NT2/D1 (cell line): ENCODE measurements around the gene PAX4.
"Not testable (repeated sequence)": the region's sequence is repeated elsewhere in the genome, so short reads cannot be mapped to it uniquely, and the experiment has no call there.

Source experiments
- DNase-seq: peaks from one replicate; pipeline ENCODE4 v3.0.0-alpha.2; 2011; ENCODE audit warnings: low read depth, low spot score
- H3K27me3 ChIP-seq: 2 replicates; pipeline ENCODE4 v1.6.0; 2011; ENCODE audit warnings: mild to moderate bottlenecking; ENCODE audit not compliant: insufficient read length, insufficient read depth
- H3K36me3 ChIP-seq: 2 replicates; pipeline ENCODE4 v1.6.1; 2011; ENCODE audit warnings: mild to moderate bottlenecking, low read length, mixed read lengths; ENCODE audit not compliant: insufficient read depth, insufficient read length
- H3K4me1 ChIP-seq: 2 replicates; pipeline ENCODE4 v1.5.1; 2011; ENCODE audit not compliant: insufficient read depth, insufficient read length
- H3K4me3 ChIP-seq: 2 replicates; pipeline ENCODE4 v1.5.1; 2011; ENCODE audit warnings: low read depth; ENCODE audit not compliant: insufficient read length
- H3K9ac ChIP-seq: 2 replicates; pipeline ENCODE4 v1.6.0; 2011; ENCODE audit warnings: low read depth; ENCODE audit not compliant: insufficient read length
- H3K9me3 ChIP-seq: 2 replicates; pipeline ENCODE4 v1.5.1; 2011; ENCODE audit warnings: mild to moderate bottlenecking, low read length; ENCODE audit not compliant: insufficient read depth
- SUZ12 ChIP-seq: IDR thresholded peaks from 2 replicates; pipeline ENCODE4 v1.6.1; 2011; ENCODE audit not compliant: insufficient read length, insufficient read depth; ENCODE audit errors: extremely low read depth
- YY1 ChIP-seq: IDR thresholded peaks from 2 replicates; pipeline ENCODE4 v1.6.1; 2011; ENCODE audit not compliant: insufficient read length, insufficient read depth
- ZNF274 ChIP-seq: IDR thresholded peaks from 2 replicates; pipeline ENCODE4 v1.6.1; 2011; ENCODE audit warnings: mild to moderate bottlenecking, low read depth, low read length

Gene PAX4

DNA sequence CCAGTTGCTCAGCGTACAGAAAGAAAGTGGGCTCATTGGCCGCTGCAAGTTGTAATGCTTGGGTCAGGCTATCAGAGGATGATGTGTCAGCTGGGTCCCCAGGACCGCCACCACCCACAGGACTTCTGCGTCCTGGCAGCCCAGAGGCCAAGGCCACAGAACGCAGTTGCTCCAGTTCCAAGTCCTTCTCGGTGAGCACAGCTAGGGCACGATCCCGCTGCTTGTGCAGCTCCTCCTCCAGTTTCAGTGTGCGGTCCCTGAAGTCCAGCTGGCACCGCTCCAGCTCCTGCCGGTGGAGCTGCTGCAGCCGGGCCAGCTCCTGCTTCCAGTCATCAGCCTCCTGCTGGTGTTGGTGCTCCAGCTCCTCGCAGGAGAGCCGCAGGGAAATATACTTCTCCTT lies 35.6 kb downstream of the PAX4 start:
- peaks cover 45% of the 10 kb centered on the region for H3K36me3 ChIP-seq
- H3K27me3 ChIP-seq = peaks cover 18% of the 10 kb centered on the region
- peaks cover 6% of the 10 kb centered on the region; the same call in 1 of the 2 replicates for H3K9me3 ChIP-seq
- no peak overlapping the region for H3K9ac ChIP-seq
- TF ChIP-seq SUZ12 (no peak), ZNF274 (no peak), YY1 (no peak)
- no peak for DNase-seq
- H3K4me3 ChIP-seq = no peak overlapping the region
- peaks cover 5% of the 10 kb centered on the region for H3K4me1 ChIP-seq

DNA sequence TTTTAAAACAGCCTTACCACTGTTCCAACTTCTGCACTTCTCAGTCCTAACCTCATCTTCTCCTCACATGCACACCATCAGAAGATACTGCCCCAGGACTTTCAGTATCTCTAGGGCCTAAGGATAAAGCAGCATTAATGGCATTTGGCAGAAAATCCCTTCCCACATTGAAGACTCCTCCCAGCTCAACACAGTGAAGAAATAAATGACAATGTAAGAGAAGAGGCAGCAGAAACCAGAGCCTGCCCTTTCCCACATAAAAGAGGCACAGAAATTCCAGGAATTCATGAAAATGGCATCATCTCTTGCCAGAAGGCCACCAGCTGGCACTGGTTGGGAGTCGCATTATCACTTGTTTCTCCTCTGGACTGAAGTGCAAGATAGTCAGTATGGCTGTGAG lies 36.2 kb downstream of the PAX4 start:
- Histone ChIP-seq H3K4me3 (no peak overlapping the region), H3K9ac (no peak overlapping the region), H3K9me3 (peaks cover 6% of the 10 kb centered on the region; the same call in 1 of the 2 replicates), H3K4me1 (peaks cover 5% of the 10 kb centered on the region), H3K27me3 (peaks cover 11% of the 10 kb centered on the region), H3K36me3 (peaks cover 45% of the 10 kb centered on the region)
- no peak for DNase-seq
- no peak for TF ChIP-seq ZNF274
- TF ChIP-seq YY1 = no peak
- TF ChIP-seq SUZ12 = no peak

DNA sequence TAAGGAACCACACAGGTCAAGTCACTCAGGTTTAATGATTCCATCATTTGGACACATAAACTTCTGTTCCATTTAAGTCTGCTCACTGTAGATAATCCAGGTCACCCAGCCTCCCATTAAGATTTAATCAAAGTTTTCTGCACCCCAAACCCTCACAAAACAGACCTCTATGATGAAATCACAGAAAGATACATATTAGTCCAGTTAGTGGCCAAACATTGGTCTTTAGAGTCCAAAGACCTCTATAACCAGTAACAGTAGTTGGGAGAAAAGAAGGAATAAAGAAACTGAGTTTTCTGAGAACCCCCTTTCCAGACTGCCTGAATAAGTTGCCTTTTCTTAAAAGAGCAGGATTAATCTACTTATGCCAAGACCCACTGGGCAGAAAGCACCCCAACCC lies 37.3 kb downstream of the PAX4 start:
- Histone ChIP-seq H3K27me3 (peaks cover under 1% of the 10 kb centered on the region), H3K9ac (no peak overlapping the region), H3K9me3 (no peaks in the 10 kb centered on the region), H3K4me3 (no peak overlapping the region), H3K36me3 (peaks cover 45% of the 10 kb centered on the region), H3K4me1 (peaks cover 5% of the 10 kb centered on the region)
- TF ChIP-seq YY1 (no peak), ZNF274 (no peak), SUZ12 (no peak)
- no peak for DNase-seq

DNA sequence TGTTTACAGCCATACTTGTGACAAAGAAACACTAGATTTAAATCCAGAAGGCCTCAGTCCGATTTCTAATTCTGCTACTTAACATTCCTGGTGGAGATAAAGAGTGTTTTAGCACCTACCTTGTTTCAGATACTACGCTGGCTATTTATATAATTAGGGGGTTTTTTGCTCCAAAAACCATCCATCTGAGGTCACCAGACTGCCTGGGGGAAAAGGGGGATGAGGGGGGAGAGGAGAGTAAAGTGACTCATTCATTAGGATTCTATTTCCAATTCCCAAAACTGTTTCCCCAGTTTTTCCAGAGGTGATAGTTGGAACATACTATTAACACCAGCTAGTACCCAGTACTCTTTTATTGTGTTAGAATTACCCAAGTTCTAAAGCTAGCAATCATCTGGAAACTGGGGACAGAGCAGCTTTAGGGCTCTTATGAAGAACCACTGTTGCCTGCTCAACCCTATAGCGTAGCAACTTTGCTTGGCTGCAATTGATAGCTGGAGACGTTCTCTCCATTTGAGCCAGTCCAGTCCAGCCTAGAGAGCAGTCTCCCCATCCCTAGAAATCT lies 39.1 kb downstream of the PAX4 start:
- DNase-seq = no peak
- no peaks in the 10 kb centered on the region for H3K27me3 ChIP-seq
- no peak overlapping the region for H3K9ac ChIP-seq
- no peak overlapping the region for H3K4me3 ChIP-seq
- TF ChIP-seq SUZ12 (no peak), YY1 (no peak), ZNF274 (no peak)
- peaks cover 41% of the 10 kb centered on the region for H3K36me3 ChIP-seq
- H3K4me1 ChIP-seq = peaks cover 3% of the 10 kb centered on the region
- no peaks in the 10 kb centered on the region for H3K9me3 ChIP-seq

DNA sequence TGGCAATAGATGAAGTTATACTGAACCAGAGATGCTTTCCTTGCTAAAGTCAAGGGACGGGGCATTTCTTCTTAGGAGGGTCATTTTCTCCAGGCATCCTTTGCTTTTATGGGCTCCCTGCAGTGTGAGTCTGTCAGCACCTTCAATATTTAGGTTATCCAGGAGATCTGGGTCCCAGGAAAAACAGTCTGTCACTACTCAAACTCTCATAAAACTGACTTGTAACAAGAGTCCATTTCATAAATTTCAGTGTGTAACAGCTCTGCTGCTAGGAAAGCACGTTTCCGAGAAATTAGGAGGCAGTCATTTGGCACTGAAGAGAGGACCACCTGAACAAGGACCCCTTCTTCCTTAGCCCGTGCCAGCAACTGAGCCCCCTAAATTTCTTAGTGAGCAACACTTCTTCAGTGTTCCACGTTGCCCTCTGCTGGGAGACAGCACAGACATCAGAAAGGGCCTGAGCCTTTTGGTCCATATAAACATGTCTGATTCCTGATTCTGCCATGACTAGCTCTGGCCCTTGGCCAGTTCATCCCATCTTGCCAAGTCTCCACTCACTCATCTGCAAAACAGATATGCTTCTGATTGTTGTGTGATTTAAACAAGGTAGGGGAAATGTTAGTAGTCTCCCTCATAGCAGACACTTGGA lies 39.8 kb downstream of the PAX4 start:
- Histone ChIP-seq H3K9me3 (no peaks in the 10 kb centered on the region), H3K4me3 (no peak overlapping the region), H3K36me3 (peaks cover 34% of the 10 kb centered on the region), H3K27me3 (no peaks in the 10 kb centered on the region), H3K9ac (no peak overlapping the region), H3K4me1 (peaks cover 3% of the 10 kb centered on the region)
- DNase-seq = no peak
- no peak for TF ChIP-seq ZNF274
- TF ChIP-seq YY1 = no peak
- TF ChIP-seq SUZ12 = no peak

DNA sequence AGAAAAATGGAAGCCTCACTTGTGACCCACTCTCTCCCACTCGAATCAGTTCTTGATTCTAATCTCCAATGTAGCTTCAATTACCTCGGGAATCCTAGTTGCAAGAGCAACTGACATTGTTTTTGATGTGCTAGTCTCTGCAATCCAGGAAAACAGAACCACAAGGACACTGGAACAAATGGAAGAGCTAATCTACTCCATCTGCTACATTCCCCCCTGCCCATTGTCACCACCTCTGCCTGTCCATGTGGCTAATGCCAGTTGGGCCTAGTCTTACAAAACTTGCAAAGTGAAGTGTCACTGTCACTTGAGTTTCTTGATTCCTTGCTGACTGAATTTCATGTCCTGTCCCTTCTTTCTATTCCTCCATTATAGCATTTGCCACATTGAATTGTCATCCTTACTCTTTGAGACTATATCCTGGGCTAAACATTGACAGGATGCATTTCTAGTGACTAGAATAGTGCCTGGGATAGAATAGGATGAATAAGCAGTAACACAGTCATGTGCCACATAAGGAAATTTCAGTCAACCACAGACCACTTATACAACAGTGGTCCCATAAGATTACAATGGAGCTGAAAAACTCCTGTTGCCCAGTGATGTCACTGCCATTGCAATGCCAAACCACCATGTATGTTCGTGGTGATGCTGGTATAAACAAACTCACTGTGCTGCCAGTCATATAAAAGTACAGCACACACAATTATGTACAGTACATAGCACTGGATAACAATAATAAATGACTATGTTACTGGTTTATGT lies 46.0 kb downstream of the PAX4 start:
- Histone ChIP-seq H3K4me3 (no peak overlapping the region), H3K4me1 (no peaks in the 10 kb centered on the region), H3K9me3 (no peaks in the 10 kb centered on the region), H3K27me3 (no peaks in the 10 kb centered on the region), H3K36me3 (no peaks in the 10 kb centered on the region), H3K9ac (no peak overlapping the region)
- DNase-seq = no peak
- TF ChIP-seq ZNF274 = no peak
- no peak for TF ChIP-seq SUZ12
- TF ChIP-seq YY1 = no peak

DNA sequence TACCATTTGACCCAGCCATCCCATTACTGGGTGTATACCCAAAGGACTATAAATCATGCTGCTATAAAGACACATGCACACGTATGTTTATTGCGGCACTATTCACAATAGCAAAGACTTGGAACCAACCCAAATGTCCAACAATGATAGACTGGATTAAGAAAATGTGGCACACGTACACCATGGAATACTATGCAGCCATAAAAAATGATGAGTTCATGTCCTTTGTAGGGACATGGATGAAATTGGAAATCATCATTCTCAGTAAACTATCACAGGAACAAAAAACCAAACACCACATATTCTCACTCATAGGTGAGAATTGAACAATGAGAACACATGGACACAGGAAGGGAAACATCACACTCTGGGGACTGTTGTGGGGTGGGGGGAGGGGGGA lies 49.9 kb downstream of the PAX4 start:
- H3K9ac ChIP-seq, DNase-seq, H3K4me3 ChIP-seq, H3K4me1 ChIP-seq, H3K27me3 ChIP-seq, H3K9me3 ChIP-seq, H3K36me3 ChIP-seq: not testable (repeated sequence)
